NCI-H82 treated with DMSO at 0.1 percent for 48 hours (cell line): Measurements from ENCODE around the gene SLIT3.
A peak's percentile ranks its signal among the peaks of the same experiment; 100 is the strongest.

Experiments
- DNase-seq: peaks from one replicate; lab custom pipeline; 2025; ENCODE audit not compliant: unreplicated experiment; lab: John Stamatoyannopoulos, UW

Gene SLIT3

DNA sequence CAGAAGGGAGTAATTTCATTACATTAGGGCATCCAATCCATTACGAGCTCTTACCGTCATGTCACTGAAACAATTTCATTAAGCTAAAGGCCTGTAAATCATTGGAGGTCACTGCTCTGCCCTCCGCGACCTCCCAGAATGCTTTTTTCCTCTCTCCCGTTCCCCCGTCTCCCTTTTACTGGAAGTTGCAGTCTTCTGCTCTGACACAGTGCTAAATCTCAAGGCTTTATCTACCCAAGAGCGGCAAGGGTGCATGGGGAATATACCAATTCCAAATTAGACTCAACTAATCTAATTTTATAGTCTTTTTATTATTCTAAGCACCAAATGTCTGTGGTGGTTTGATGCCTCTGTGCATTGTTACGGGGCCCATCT lies 456.0 kb downstream of the SLIT3 start:
- no peak for DNase-seq

DNA sequence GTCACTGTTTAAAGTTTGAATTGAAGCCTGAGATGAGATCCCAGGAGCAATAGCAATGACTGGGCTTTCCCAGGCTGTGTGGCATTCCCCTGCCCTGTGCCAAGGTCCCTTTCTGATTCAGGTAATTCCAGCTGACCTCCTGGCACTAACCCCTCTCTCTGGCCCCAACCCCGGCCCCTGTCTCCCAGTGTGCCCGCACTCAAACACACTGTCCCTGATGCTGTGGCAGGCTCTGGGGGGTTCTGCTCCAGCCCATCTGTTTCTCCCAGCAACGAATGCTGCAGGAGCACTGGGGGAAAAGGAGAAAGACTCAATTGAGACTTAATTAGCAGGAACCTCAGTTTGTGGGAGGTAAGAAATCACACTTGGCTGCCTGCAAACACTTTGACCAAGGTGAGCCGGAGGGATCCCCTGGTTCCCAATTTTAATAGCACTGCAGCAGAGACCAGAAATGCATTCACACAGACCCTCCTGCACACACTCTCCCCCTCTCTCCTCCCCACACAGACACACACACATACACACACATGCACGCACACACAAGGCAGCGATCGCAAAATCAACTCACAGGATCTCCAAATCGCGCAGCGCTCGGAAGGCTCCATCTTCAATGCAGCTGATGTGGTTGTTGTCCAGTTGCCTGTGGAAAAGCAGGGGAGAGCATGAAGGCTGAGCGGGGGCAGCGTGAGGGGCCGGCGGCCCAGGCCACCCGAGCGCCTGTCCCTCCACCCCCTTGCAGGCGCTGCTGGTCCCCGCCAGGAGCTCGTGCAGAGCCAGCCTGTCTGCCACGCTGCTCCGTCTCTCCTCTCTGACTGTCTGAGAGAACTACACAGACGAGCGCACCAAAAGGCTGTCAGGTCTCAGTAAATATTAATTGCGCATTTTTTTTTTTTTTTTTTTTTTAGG lies 456.7 kb downstream of the SLIT3 start:
- no peak for DNase-seq

- no peak for DNase-seq
These were observed 457.5 kb downstream of the SLIT3 start for GRCh38 chr5:168843277-168844015.

- DNase-seq, result no peak
These were observed 458.3 kb downstream of the SLIT3 start for GRCh38 chr5:168842571-168843205.

DNA sequence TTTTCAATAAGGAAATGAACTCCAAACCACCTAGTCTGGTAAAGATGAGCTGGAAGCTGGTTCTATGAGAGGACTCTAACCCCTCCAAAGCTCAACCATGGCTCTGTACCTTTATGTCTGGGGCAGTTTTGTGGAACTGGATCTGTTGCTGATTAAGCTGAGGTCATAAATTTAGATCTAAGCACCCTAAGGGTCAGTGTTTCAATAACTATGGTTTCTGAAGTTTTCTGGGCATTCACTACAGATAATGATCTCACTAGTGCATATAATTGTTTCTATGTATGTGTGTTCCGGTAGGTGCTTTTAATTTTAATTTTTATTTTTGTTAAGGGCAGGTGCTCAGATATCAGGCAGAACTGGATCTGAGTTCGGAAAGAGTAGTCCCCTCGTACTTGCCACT lies 463.1 kb downstream of the SLIT3 start:
- no peak for DNase-seq

DNA sequence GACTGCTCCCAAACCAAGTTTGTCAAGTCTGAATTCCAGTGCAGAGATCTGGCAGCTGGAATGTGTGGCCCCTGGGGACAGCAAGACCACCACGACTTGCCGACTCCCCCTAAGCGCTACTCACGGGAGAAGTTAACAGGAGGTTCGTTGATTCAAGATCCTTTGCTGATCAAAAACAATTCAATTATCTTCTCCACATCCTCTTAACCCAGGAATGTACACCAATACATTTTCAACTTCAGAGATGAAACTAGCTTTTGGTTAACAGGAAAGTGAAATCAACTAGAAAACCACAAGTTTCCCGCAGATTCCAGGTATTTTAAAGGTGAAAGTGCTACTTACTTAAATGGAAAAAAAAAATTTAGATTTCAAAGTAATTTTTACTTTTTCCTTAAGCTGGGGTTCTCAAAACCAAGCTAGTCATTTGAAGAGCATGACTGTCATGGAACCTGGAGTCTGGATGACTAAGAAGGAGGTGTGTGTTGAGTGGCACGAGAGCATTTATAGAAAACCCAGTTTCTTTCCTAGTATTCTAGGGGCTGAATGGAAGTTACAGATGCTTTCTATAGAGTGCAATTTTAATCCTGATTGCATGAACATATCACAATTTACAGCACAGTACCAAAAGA lies 464.2 kb downstream of the SLIT3 start:
- DNase-seq, result no peak

DNA sequence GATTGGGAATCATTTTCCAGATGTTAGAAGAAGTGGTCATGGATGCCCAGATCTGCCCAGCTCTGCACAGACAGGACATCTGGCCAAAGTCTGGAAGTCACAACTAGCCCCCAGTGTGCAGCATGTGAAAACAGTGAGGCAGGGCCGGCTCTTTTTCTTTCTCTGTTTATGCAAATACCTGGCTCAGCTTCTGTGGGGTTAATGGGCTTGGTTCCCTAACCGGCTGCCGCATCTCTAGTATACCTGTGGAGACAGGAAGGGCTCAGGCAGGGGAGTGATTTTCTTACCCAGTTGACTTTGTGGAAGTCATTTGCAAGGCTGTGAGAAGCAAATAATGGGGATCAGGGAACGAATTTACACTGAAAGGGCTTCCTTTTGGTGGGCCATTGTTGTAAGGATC lies 467.0 kb downstream of the SLIT3 start:
- DNase-seq, result no peak

DNA sequence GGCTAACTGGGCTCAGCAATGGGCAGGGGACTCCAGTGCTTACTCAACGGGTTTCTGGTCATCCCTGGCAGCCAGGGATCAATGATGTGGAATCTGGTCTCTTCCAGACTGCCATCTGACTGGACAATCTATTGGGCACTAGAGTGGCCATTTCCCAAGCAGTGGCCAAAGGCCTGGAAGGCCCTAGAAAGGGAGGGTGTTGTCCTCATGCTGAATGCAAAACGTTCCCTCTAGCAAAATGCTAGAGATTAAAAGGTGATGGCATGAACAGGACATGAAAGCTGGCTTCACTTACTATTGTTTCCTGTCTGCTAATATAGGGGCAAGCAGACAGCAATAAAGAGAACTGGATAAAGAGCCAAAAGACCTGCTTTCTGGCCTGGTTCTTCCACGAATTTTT lies 467.6 kb downstream of the SLIT3 start:
- no peak for DNase-seq

DNA sequence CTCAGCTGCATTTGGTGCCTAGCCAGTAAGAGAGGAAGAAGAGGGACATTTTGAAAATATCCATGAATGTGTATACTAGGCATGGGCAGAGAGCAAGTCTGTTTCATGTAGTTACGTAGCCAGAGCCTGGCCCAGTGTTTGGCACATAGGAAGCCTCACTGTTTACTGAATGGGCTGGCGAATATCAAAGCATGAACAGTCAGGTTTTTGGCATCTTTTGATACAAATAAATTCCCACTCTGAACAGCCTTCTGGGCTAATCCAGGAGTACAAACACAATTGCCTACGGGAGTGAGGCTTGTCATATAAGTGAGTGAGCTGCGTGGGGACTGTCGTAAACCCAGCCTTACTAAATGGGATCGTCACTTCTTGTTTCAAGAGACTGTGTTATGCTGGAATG lies 468.6 kb downstream of the SLIT3 start:
- DNase-seq, result no peak

DNA sequence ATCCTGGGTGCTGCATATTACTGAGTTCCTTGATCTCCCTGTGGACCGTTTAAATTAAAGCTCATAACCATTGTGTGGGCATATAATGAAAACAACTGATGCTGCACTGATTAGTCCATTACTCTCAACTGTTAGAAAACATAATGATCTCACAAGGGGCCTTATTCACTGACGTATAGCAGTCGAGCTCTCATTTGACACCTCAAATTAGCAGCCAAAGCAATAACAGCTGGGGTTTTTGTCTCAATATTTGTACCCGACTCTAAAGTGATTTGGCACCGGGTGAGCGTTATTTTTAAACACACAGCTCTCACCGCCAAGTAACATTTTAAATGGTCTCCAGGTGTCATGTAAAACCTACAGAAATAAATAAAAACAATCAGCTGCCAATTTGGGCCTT lies 469.6 kb downstream of the SLIT3 start:
- DNase-seq, result no peak

- no peak for DNase-seq
These were observed 470.1 kb downstream of the SLIT3 start for GRCh38 chr5:168830833-168831232.

GRCh38 chr5:168829922-168830417 lies 471.0 kb downstream of the SLIT3 start:
- DNase-seq, result no peak

- no peak for DNase-seq
These were observed 471.9 kb downstream of the SLIT3 start for GRCh38 chr5:168829044-168829443.

GRCh38 chr5:168827636-168828035 lies 473.3 kb downstream of the SLIT3 start:
- DNase-seq, result no peak

- peak; percentile 15 for DNase-seq
These were observed 474.7 kb downstream of the SLIT3 start for GRCh38 chr5:168826246-168826725.

DNA sequence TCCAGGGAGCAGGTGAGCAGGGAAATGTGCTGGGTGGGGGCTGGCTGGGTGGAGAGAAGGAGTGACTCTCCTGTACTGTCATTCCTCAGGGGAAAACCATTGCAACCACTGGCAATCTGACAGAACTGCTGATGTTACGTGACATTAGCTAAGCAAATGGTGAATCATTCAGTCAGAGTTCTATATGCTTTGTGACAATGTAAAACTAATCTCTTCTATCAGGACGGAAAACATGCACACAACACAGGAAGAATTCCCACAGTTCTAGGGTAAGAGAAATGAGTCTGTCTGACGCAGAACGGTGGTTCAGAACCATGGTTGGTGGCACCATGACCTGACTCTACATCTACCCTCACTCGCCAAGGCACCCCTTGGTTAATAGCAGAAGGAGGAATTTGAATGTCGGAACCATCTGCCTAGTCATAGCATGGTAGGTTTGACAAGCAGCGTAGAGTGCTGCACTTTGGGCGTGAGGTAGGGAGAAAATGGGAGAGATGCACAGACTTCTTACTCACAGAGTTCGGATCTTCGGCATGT lies 478.1 kb downstream of the SLIT3 start:
- DNase-seq, result no peak

DNA sequence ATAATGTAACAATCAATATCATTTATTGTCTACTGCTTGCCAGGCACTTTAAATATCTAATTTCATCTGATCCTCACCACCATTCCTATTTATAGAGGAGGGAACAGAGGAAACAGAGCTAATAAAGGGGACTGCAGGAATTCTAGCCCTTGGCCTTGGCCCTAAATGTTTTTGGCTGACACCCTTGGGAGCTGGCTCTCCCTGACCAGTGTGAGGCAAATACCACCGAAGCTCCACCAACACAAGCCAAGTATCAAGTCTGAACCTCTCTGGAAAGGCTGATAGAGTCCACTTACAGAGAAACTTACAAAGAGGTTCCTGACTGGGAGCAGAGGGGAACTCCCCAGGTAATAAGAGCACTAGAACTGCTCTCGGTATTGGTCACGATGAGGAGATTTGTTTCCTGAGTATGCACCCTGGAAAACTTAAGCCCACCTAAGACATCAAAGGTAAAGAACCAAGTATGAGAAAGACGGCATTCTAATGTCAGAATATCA lies 478.6 kb downstream of the SLIT3 start:
- no peak for DNase-seq

- peak; percentile 89 for DNase-seq
These were observed 480.1 kb downstream of the SLIT3 start for GRCh38 chr5:168820874-168821273.

- no peak for DNase-seq
These were observed 481.8 kb downstream of the SLIT3 start for GRCh38 chr5:168819004-168819621.

- DNase-seq, result no peak
These were observed 482.4 kb downstream of the SLIT3 start for GRCh38 chr5:168818558-168818957.
